Measurements from ENCODE around the gene DCAF8L1.

DNA sequence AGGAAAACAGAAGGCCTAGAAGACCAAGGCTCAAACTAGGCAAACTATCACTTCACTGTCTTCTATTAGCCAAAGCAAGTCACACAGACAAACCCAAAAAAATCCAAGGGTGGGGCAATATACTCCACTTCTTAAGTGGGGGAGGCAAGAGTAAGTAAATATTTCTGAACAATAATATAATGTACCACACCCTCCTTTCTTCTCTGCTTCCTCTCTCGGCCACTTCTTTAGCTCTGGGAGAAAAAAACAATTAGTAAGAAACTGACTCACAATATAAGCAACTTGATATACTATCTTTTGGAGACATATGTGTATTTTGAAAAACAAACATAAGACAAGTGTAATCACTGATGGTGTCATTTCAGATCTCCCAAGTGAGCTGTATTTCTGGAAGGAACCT, 14.8 kb downstream of the DCAF8L1 start:
- TF ChIP-seq, protein P1, sequence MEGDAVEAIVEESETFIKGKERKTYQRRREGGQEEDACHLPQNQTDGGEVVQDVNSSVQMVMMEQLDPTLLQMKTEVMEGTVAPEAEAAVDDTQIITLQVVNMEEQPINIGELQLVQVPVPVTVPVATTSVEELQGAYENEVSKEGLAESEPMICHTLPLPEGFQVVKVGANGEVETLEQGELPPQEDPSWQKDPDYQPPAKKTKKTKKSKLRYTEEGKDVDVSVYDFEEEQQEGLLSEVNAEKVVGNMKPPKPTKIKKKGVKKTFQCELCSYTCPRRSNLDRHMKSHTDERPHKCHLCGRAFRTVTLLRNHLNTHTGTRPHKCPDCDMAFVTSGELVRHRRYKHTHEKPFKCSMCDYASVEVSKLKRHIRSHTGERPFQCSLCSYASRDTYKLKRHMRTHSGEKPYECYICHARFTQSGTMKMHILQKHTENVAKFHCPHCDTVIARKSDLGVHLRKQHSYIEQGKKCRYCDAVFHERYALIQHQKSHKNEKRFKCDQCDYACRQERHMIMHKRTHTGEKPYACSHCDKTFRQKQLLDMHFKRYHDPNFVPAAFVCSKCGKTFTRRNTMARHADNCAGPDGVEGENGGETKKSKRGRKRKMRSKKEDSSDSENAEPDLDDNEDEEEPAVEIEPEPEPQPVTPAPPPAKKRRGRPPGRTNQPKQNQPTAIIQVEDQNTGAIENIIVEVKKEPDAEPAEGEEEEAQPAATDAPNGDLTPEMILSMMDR (conservative IDR thresholded peaks at IDR 0.05; ENCODE audit: low read depth, low read length): no peak
- no peak for TF ChIP-seq EZH2 (IDR thresholded peaks at IDR 0.05; ENCODE audit: borderline replicate concordance, low read depth, low read length, poor library complexity, severe bottlenecking)

Measured in A673 (cell line).